SU-DHL-6 (cell line): ENCODE data around the gene PRKCA.

Experiments
- EZH2phosphoT487 ChIP-seq: fragments of 200-600 bp; sonication (generic), shearing (Covaris generic); conservative IDR thresholded peaks from 2 replicates; pipeline ENCODE4 v1.6.1; 2018; ENCODE audit warnings: mild to moderate bottlenecking, antibody characterized with exemption, low read length, moderate library complexity, mixed read lengths
- TF ChIP-seq, protein P1 (sequence below): fragments of 200-600 bp; sonication (generic); IDR thresholded peaks from one replicate; pipeline ENCODE4 v1.5.1; 2017; ENCODE audit warnings: antibody characterized with exemption, mild to moderate bottlenecking, low read length, moderate library complexity; ENCODE audit not compliant: insufficient read depth, poor library complexity, severe bottlenecking

DNA sequence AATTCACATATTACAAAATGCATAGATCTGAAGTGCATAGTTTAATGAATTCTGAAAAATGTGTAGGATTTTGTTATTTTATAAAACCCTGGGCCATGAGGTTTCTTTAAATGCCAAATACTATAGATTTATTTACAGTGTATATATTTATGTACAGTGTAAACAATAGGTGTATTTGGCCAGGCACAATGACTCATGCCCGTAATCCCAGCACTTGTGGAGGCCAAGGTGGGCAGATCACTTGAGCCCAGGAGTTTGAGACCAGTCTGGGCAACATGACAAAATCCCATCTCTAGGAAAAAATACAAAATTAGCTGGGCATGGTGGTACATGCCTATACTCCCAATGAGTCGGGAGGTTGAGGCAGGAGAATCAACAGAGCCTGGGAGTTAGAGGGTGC, 249.4 kb downstream of the PRKCA start:
- TF ChIP-seq, protein P1, sequence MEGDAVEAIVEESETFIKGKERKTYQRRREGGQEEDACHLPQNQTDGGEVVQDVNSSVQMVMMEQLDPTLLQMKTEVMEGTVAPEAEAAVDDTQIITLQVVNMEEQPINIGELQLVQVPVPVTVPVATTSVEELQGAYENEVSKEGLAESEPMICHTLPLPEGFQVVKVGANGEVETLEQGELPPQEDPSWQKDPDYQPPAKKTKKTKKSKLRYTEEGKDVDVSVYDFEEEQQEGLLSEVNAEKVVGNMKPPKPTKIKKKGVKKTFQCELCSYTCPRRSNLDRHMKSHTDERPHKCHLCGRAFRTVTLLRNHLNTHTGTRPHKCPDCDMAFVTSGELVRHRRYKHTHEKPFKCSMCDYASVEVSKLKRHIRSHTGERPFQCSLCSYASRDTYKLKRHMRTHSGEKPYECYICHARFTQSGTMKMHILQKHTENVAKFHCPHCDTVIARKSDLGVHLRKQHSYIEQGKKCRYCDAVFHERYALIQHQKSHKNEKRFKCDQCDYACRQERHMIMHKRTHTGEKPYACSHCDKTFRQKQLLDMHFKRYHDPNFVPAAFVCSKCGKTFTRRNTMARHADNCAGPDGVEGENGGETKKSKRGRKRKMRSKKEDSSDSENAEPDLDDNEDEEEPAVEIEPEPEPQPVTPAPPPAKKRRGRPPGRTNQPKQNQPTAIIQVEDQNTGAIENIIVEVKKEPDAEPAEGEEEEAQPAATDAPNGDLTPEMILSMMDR = no peak
- TF ChIP-seq EZH2phosphoT487 = no peak
